Measurements from ENCODE around the gene PLEKHO2. TPM values are rescaled to one million over a fixed set of nuclear protein-coding genes. Genes with fewer than 3 reads are reported as not detected.

PLEKHO2 gene
- total and polyA plus RNA-seq, 2 experiments from 2014 or later: 30.7 to 35.3 TPM

- H3K27me3 ChIP-seq (replicated peaks; ENCODE audit: insufficient read depth): no peaks in the 10 kb centered on the region
- TF ChIP-seq EZH2 (IDR thresholded peaks at IDR 0.05; ENCODE audit: insufficient read depth, poor library complexity, severe bottlenecking) (no peak), EZH2phosphoT487 (IDR thresholded peaks at IDR 0.05; ENCODE audit: insufficient read depth, low read depth) (no peak)
- H3K4me3 ChIP-seq: peak overlapping the region; percentile 64
- H3K9me3 ChIP-seq (ENCODE audit: low read depth): no peaks in the 10 kb centered on the region
- peak overlapping the region; percentile 84 for H2AFZ ChIP-seq
- H3K36me3 ChIP-seq (ENCODE audit: low read depth): no peaks in the 10 kb centered on the region
- H3K4me1 ChIP-seq (ENCODE audit: insufficient read depth): peaks cover 44% of the 10 kb centered on the region
- no peaks in the 10 kb centered on the region for H3K9me2 ChIP-seq (ENCODE audit: insufficient read depth)
- H3K4me2 ChIP-seq (ENCODE audit: unreplicated experiment): peak overlapping the region; percentile 87
- H3K9ac ChIP-seq: peak overlapping the region; percentile 69
- DNase-seq: peak; percentile 68
- 22 to 24% methylated on average over 5 to 6 of the region's 6 CpGs for WGBS, 2 experiments (ENCODE audit: low coverage in 1 of 2, low lambda C conversion rate in 2 of 2, missing lambda C conversion rate in 2 of 2)
- in situ Hi-C loops (cut with MboI): no loop called here
- H4K20me1 ChIP-seq (ENCODE audit: insufficient read depth): no peaks in the 10 kb centered on the region
- peaks cover 20% of the 10 kb centered on the region for H3F3A ChIP-seq (ENCODE audit: insufficient read depth)
- no peaks in the 10 kb centered on the region for H3K79me2 ChIP-seq (ENCODE audit: insufficient read depth)
- peak overlapping the region; percentile 42 for H3K27ac ChIP-seq
Measured at GRCh38 chr15:64895285-64896065, 53.8 kb downstream of the PLEKHO2 start.

GRCh38 chr15:64896371-64897069, 54.8 kb downstream of the PLEKHO2 start:
- in situ Hi-C loops (cut with MboI): no loop called here
- no peaks in the 10 kb centered on the region for H3K9me3 ChIP-seq (ENCODE audit: low read depth)
- no peaks in the 10 kb centered on the region for H3K36me3 ChIP-seq (ENCODE audit: low read depth)
- no peaks in the 10 kb centered on the region for H3K9me2 ChIP-seq (ENCODE audit: insufficient read depth)
- H3K79me2 ChIP-seq (ENCODE audit: insufficient read depth): no peaks in the 10 kb centered on the region
- H3F3A ChIP-seq (ENCODE audit: insufficient read depth): peaks cover 20% of the 10 kb centered on the region
- peak overlapping the region; percentile 73 for H3K27ac ChIP-seq
- H3K4me2 ChIP-seq (ENCODE audit: unreplicated experiment): no peak overlapping the region
- no peaks in the 10 kb centered on the region for H3K27me3 ChIP-seq (replicated peaks; ENCODE audit: insufficient read depth)
- peaks cover 44% of the 10 kb centered on the region for H3K4me1 ChIP-seq (ENCODE audit: insufficient read depth)
- H4K20me1 ChIP-seq (ENCODE audit: insufficient read depth): no peaks in the 10 kb centered on the region
- H3K9ac ChIP-seq: peak overlapping the region; percentile 46
- 70% methylated on average over 6 of the region's 6 CpGs for WGBS, 2 experiments (ENCODE audit: low coverage in 1 of 2, low lambda C conversion rate in 2 of 2, missing lambda C conversion rate in 2 of 2)
- H2AFZ ChIP-seq: peak overlapping the region; percentile 84
- DNase-seq: no peak
- TF ChIP-seq EZH2phosphoT487 (IDR thresholded peaks at IDR 0.05; ENCODE audit: insufficient read depth, low read depth) (no peak), EZH2 (IDR thresholded peaks at IDR 0.05; ENCODE audit: insufficient read depth, poor library complexity, severe bottlenecking) (no peak)
- no peak overlapping the region for H3K4me3 ChIP-seq

- WGBS, 2 experiments (ENCODE audit: low coverage in 1 of 2, low lambda C conversion rate in 2 of 2, missing lambda C conversion rate in 2 of 2): 4% methylated on average over 6 of the region's 6 CpGs
- Histone ChIP-seq H3K79me2 (ENCODE audit: insufficient read depth) (no peaks in the 10 kb centered on the region), H3F3A (ENCODE audit: insufficient read depth) (peaks cover 20% of the 10 kb centered on the region), H3K27ac (peak overlapping the region; percentile 73), H3K4me3 (no peak overlapping the region), H3K4me1 (ENCODE audit: insufficient read depth) (peaks cover 44% of the 10 kb centered on the region), H3K9me3 (ENCODE audit: low read depth) (no peaks in the 10 kb centered on the region), H3K36me3 (ENCODE audit: low read depth) (no peaks in the 10 kb centered on the region), H3K27me3 (replicated peaks; ENCODE audit: insufficient read depth) (no peaks in the 10 kb centered on the region), H3K9me2 (ENCODE audit: insufficient read depth) (no peaks in the 10 kb centered on the region), H2AFZ (peak overlapping the region; percentile 70), H3K9ac (peak overlapping the region; percentile 46), H3K4me2 (ENCODE audit: unreplicated experiment) (peak overlapping the region; percentile 29), H4K20me1 (ENCODE audit: insufficient read depth) (no peaks in the 10 kb centered on the region)
- TF ChIP-seq EZH2 (IDR thresholded peaks at IDR 0.05; ENCODE audit: insufficient read depth, poor library complexity, severe bottlenecking) (no peak), EZH2phosphoT487 (IDR thresholded peaks at IDR 0.05; ENCODE audit: insufficient read depth, low read depth) (no peak)
- in situ Hi-C loops (cut with MboI): no loop called here
- DNase-seq: peak; percentile 89
Measured at GRCh38 chr15:64897345-64897985, 55.8 kb downstream of the PLEKHO2 start.

DNA sequence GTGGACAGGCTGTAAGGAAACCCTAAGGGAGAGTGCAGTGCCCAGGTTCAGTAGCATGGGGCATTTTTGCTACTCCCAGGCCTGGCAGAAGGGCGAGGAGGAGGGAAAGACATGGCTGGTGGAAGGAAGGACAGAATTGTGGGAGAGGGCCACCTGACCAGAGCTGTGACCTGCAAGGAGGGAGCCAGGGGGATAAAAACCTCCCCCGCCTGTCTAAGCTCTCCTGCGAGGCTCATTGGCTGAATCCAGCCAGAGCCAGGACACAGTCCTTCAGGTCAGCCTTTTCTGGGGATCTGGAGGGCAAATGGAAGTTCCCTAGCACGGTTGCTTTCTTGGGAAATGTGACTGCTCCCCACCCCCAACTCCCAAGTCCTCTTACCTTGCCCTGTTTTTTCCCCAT, 56.7 kb downstream of the PLEKHO2 start:
- Histone ChIP-seq H3K36me3 (ENCODE audit: low read depth) (no peaks in the 10 kb centered on the region), H3K27me3 (replicated peaks; ENCODE audit: insufficient read depth) (no peaks in the 10 kb centered on the region), H3K9me2 (ENCODE audit: insufficient read depth) (no peaks in the 10 kb centered on the region), H3K27ac (peak overlapping the region; percentile 73; the same call in 1 of the 2 replicates), H4K20me1 (ENCODE audit: insufficient read depth) (no peaks in the 10 kb centered on the region), H3K9me3 (ENCODE audit: low read depth) (no peaks in the 10 kb centered on the region), H3K9ac (no peak overlapping the region), H3K79me2 (ENCODE audit: insufficient read depth) (no peaks in the 10 kb centered on the region), H3K4me2 (ENCODE audit: unreplicated experiment) (no peak overlapping the region), H3K4me1 (ENCODE audit: insufficient read depth) (peaks cover 43% of the 10 kb centered on the region), H3K4me3 (no peak overlapping the region), H3F3A (ENCODE audit: insufficient read depth) (peaks cover 20% of the 10 kb centered on the region), H2AFZ (no peak overlapping the region; the same call in 1 of the 2 replicates)
- DNase-seq: no peak
- WGBS, 2 experiments (ENCODE audit: low coverage in 1 of 2, low lambda C conversion rate in 2 of 2, missing lambda C conversion rate in 2 of 2): 76 to 86% methylated on average over 4 of the region's 4 CpGs
- no peak for TF ChIP-seq EZH2phosphoT487 (IDR thresholded peaks at IDR 0.05; ENCODE audit: insufficient read depth, low read depth)
- TF ChIP-seq EZH2 (IDR thresholded peaks at IDR 0.05; ENCODE audit: insufficient read depth, poor library complexity, severe bottlenecking): no peak
- in situ Hi-C loops (cut with MboI): no loop called here
